ENCODE measurements around the gene BHLHA9. TPM values are rescaled to one million over a fixed set of nuclear protein-coding genes. Genes with fewer than 3 reads are reported as not detected.
A peak's percentile ranks its signal among the peaks of the same experiment; 100 is the strongest.

BHLHA9 gene
- total RNA-seq, 1 experiment from 2014 or later: not detected

DNA sequence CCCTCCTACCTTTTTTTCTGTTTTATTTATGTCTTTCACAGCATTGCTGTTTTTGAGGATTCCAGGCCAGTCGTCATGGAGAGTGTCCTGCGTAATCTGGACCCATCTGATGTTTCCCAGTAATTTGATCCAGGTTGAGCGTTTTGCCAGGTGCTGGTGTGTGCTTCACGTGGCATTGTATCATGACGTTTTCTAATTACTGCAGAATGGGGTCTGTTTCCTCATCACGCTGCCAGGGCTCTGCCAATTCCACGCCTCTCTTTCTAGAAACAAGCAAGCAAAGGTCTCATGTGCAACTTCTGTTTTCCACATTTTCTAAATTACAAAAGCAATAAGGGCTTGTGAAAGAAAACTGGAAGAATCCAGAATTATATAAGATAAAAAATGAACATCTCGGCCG lies 28.3 kb upstream of the BHLHA9 start:
- in situ Hi-C loops (cut with HindIII; ENCODE audit: low pct_unique_long_range_greater_than_20kb, low sequenced_read_pairs): no loop called here
- DNase-seq (ENCODE audit: low read depth, low spot score): no peak

DNA sequence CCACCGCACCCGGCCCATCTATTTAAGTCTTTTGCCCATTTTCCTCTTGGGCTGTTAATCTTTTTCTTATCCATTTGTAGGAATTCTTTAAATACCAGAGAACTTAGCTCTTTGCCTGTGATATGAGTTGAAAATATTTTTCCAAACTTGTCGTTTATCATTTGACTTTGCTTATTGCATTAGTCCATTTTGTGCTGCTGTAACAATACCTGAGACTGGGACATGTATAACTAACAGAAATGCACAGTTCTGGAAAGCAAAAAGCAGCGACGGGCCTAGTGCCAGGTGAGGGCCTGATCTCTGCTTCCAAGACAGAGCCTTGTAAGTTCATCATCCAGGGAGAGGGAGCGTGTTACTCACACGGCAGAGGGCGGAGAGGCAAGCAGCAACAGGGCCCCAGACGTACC lies 25.6 kb upstream of the BHLHA9 start:
- DNase-seq (ENCODE audit: low read depth, low spot score): no peak
- in situ Hi-C loops (cut with HindIII; ENCODE audit: low pct_unique_long_range_greater_than_20kb, low sequenced_read_pairs): no loop called here

DNA sequence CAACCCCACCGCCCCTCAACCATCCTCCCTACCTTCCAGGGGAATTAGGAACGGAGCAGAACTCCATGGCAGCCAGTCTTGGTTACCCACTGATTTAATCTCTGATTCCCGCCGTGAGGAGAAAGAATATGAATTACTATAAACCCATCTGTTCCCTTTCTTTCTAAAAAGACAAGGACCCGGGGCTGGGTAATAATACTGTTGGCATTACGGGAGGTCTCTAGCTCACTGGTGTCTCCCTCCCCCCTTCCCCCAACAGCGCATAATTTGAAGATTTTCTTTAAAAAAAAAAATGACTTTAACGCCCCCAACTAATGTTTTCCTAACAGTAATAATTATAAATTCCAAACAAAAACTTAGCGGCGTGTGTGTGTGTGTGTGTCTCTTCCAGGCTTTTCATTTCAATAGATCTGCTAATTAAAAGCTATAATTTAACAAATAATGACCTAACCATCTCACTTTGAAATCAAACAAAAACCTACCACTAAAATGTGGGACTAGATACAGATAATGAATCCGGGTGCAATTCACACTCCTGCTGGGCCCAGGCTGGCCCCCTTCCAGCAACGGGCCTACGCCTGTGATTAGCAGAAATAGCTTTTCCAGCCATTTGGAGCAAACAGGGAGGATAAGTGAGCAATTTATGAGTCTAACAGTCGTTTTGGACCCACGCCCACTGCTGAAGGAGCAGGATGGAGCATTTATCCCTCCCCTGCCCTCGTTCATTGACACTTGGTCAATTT lies 18.2 kb upstream of the BHLHA9 start:
- DNase-seq (ENCODE audit: low read depth, low spot score): no peak
- in situ Hi-C loops (cut with HindIII; ENCODE audit: low pct_unique_long_range_greater_than_20kb, low sequenced_read_pairs): no loop called here

DNA sequence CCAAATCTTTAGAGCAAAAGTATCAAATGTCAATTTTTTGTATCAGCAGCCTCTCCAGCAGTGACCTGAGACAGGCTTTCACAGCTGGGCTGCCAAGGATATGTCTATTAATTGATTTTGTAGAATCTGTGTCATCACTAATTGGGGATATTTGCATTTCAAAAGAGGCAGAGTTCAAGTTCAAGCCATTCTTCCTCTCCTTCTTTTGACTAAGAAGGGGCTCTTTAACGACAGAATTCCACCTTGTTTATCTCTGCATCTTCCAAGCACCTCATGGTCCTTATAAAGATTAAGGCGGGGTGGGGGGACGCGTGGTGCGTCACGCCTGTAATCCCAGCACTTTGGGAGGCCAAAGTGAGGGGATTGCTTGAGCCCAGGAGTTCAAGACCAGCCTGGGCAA lies 15.2 kb upstream of the BHLHA9 start:
- in situ Hi-C loops (cut with HindIII; ENCODE audit: low pct_unique_long_range_greater_than_20kb, low sequenced_read_pairs): no loop called here
- DNase-seq (ENCODE audit: low read depth, low spot score): no peak

DNA sequence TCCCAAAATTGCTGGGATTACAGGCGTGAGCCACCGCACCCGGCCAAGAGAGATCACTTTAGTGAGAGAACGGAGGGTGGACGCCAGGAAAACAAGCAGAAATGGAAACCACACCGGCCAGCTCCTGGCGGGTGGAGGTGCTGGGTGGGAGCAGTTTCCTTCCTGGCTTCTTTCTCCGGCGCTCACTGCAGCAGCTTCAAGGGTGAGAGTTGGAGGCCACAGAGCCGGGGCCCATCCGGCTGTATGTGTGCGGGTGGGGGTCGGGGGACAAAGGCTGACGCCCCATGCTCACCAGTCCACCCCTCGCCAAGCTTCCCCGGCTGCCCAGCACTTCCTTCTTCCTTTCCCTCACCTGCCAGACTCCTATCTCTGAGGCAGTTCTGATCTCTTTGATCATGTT lies 13.5 kb upstream of the BHLHA9 start:
- in situ Hi-C loops (cut with HindIII; ENCODE audit: low pct_unique_long_range_greater_than_20kb, low sequenced_read_pairs): no loop called here

DNA sequence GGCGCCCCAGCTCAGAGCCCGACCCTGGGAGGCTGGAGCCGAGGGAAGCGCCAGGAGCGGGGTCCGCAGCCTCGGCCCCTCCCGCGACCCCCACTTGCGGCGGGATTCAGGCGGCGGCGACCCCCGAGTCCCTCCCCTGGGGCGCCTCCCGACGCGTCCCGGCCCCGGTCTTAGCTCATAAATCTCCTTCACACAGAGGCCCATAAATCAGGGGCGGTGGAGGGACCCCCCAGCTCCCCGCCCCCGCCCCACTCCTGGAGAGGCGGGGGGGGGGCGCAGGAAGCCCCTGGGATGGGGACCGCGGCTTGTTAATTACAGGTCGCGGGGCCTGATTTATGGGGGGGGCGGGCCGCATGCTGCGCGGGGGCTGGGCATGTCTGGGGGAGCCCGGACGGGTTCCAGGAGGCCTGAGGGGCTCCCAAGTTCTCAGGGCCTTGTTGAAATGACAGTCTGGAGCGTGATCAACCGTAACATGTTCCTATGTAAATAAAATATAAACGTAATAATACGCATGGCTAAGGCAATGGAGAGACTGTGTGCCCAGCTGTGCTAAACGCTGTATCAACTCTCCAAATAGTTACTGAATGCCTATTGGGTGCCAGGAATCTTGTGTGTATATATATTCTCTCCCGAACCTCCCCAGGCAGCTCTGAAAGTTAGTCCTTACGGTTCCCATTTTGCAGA lies 10.0 kb upstream of the BHLHA9 start:
- in situ Hi-C loops (cut with HindIII; ENCODE audit: low pct_unique_long_range_greater_than_20kb, low sequenced_read_pairs): no loop called here
- no peak for DNase-seq (ENCODE audit: low read depth, low spot score)

More for the DNA sequence above, 13.5 kb upstream of the BHLHA9 start:
- no peak for DNase-seq (ENCODE audit: low read depth, low spot score)

DNA sequence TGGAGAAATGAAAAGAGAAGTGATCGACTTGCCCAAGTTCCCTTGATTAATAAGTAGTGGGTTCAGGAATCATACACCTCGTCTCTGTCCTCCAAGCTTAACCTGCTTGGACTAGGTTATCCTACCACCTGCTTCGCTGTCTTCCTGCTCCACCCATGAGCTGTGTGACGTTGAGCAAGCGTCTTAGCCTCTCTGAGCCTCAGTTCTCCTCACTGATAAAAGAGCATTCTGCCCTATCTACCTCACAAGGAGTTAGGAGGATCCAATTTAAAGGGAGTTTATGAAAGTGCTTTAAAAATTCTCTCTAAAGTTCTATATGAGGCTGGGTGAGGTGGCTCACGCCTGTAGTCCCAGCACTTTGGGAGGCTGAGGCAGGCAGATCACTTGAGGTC lies 9.5 kb upstream of the BHLHA9 start:
- in situ Hi-C loops (cut with HindIII; ENCODE audit: low pct_unique_long_range_greater_than_20kb, low sequenced_read_pairs): no loop called here
- DNase-seq (ENCODE audit: low read depth, low spot score): no peak

DNA sequence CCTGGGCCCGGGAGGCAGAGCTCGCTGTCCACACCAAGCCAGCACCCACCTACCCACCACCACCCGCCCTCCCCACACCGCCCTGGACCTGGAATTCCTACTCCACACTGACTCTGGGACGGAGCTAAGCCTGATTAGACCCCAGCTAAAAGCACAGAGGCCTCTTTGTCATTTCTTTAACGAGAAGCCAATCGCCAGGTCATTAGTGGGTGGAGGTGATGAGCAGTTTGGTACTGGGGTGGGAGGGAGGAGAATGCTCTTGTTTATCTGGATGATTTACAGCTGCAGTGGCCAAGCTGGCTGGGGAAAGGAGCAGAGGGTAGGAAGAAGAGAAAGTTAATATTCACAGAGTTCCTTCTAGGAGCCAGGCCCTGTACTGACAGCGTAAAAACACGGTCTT lies 6.0 kb upstream of the BHLHA9 start:
- in situ Hi-C loops (cut with HindIII; ENCODE audit: low pct_unique_long_range_greater_than_20kb, low sequenced_read_pairs): no loop called here
- DNase-seq (ENCODE audit: low read depth, low spot score): no peak

DNA sequence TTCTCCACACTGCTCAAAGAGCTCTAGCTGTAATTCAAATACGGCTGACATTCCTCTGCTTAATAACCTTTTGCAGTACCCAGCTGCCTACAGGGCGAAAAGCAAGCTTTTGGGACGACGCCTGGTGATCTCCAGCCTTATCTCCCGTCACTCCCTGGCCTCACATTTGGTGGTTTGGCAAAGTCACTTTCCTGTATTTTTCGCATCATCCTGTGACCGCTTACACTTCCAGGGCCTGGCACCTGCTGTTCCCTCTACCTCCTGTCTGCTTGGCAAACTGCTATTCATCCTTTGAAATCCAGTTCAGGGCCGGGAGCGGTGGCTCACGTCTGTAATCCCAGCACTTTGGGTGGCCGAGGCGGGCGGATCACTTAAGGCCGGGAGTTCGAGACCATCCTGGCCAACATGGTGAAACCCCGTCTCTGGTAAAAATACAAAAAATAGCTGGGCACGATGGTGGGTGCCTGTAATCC lies 2.7 kb upstream of the BHLHA9 start:
- DNase-seq (ENCODE audit: low read depth, low spot score): no peak
- in situ Hi-C loops (cut with HindIII; ENCODE audit: low pct_unique_long_range_greater_than_20kb, low sequenced_read_pairs): no loop called here

DNA sequence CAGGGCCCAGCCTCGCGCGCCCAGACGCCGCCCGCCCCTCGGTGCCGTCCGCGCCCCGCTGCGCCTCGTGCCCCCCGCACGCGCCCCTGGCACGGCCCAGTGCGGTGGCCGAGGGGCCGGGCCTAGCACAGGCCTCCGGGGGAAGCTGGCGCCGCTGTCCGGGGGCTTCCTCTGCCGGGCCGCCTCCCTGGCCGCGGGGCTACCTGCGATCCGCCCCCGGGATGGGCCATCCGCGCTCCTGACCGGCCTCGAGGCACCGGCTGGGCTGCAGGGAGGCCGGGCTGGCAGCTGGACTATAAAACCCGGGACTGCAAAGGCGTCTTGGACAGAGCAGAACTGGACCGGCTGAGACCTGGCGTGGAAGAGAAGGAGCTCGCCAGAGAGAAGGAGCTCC lies 783 bp downstream of the BHLHA9 start:
- in situ Hi-C loops (cut with HindIII; ENCODE audit: low pct_unique_long_range_greater_than_20kb, low sequenced_read_pairs): no loop called here
- DNase-seq (ENCODE audit: low read depth, low spot score): no peak

DNA sequence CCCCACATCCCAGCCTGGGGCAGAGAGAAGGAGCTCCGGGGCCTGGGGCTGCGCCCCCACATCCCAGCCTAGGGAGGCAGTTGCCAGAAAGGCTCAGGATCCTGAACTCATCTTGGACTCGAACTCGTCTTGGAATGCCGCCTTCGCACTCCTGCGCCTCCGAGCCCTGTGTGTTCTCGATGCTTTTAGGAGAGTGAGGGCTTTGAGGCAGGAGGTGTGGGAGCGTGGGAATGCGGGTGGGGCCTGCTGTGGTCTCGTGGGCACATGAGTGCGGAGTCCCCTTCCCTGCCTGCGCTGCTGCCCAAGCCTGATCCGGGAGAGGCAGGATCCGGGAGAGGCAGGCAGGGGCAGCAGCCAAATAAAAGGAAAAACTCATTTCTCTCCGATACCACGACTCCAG lies 1.2 kb downstream of the BHLHA9 start:
- no peak for DNase-seq (ENCODE audit: low read depth, low spot score)
- in situ Hi-C loops (cut with HindIII; ENCODE audit: low pct_unique_long_range_greater_than_20kb, low sequenced_read_pairs): no loop called here

DNA sequence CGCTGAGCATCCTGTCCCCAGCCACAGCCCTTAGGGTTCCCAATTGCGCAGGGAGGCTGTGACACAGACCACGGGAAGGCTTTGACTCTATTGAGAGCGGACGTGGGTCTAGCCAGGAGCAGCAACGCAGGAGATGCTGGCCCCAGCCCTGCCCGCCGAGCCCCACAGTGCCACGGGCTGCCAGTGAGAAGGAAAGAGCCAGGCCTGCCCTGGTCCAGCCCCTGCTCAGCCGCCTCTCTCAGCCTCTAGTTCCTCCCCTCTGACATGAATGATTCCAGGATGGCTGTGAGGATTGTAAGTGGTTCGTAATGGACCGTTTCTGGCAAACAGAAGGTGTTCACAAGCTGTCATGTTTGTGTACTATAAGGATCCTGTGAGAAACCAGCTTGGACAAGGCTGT lies 2.5 kb downstream of the BHLHA9 start:
- in situ Hi-C loops (cut with HindIII; ENCODE audit: low pct_unique_long_range_greater_than_20kb, low sequenced_read_pairs): no loop called here

DNA sequence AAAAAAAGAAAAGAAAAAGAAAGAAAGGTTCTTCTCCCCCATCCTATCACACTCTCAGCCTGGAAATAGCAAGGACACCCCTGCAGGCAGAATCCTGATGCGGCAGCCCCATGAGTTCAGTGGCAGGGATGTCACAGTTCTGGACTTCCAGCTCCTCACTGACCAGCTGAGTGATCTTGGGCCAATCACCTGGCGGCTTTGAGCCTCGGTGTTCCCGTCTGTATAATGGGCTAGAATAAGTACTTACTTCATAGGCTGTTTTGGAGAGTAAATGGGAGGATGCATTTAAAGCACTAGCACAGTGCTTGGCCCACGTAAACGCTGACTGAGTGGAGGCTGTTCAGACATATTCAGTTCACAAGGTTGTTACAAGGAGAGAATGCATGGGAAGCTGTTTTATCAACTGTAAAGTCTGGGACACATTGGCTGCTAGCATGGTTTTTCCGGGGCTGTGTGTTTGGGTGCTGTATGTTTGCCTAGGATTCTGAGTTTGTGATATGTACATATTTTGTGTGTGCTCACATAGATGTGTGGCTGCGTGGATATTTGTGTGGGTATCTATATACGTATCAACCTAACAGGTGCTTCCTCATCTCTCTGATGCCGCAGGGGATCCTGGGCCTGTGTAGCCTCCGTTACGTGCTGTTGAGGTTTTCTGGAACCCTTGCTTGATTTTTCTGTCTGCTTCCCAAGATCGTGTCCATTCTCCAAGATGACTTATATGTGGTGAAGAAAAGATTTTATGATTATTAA lies 3.4 kb downstream of the BHLHA9 start:
- DNase-seq (ENCODE audit: low read depth, low spot score): no peak
- in situ Hi-C loops (cut with HindIII; ENCODE audit: low pct_unique_long_range_greater_than_20kb, low sequenced_read_pairs): no loop called here

More for the DNA sequence above, 2.5 kb downstream of the BHLHA9 start:
- no peak for DNase-seq (ENCODE audit: low read depth, low spot score)

DNA sequence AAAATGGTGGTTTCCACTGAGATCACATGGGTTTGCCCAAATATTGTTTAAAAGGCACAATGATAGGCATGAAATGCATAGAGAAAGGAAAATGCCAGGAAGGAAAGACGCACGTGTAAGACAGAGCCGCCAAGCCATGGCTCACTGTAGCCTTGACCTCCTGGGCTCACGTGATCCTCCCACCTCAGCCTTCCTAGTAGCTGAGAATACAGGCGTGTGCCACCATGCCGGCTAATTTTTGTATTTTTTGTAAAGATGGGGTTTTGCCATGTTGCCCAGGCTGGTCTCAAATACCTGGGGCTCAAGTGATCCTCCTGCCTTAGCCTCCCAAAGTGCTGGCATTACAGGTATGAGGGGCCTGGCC lies 4.0 kb downstream of the BHLHA9 start:
- in situ Hi-C loops (cut with HindIII; ENCODE audit: low pct_unique_long_range_greater_than_20kb, low sequenced_read_pairs): no loop called here
- no peak for DNase-seq (ENCODE audit: low read depth, low spot score)

DNA sequence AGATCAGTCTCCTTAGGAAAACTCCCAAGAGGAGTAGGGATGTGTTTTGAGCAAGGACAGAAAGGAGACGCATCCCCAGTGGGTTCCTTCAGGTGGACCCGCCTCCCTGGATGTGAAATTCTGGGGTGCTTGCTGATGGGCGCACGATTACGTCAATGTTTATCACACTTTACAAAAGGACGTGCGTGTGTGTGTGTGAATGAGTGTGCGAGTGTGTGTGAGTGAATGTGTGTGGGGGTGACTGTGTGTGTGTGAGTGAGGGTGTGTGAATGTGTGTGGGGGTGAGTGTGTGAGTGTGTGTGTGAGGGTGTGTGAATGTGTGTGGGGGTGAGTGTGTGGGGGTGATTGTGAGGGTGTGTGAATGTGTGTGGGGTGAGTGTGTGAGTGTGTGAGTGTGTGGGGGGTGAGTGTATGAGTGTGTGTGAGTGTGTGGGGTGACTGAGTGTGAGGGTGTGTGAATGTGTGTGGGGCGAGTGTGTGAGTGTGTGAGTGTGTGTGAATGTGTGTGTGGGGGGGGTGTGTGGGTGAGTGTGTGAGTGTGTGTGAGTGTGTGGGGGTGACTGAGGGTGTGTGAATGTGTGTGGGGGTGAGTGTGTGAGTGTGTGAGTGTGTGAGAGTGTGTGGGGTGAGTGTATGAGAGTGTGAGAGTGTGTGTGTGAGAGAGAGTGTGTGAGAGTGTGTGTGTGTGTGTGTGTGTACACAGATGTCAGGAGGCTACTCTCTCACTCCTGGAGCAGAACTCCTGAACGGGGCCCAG lies 5.1 kb downstream of the BHLHA9 start:
- no peak for DNase-seq (ENCODE audit: low read depth, low spot score)
- in situ Hi-C loops (cut with HindIII; ENCODE audit: low pct_unique_long_range_greater_than_20kb, low sequenced_read_pairs): no loop called here

DNA sequence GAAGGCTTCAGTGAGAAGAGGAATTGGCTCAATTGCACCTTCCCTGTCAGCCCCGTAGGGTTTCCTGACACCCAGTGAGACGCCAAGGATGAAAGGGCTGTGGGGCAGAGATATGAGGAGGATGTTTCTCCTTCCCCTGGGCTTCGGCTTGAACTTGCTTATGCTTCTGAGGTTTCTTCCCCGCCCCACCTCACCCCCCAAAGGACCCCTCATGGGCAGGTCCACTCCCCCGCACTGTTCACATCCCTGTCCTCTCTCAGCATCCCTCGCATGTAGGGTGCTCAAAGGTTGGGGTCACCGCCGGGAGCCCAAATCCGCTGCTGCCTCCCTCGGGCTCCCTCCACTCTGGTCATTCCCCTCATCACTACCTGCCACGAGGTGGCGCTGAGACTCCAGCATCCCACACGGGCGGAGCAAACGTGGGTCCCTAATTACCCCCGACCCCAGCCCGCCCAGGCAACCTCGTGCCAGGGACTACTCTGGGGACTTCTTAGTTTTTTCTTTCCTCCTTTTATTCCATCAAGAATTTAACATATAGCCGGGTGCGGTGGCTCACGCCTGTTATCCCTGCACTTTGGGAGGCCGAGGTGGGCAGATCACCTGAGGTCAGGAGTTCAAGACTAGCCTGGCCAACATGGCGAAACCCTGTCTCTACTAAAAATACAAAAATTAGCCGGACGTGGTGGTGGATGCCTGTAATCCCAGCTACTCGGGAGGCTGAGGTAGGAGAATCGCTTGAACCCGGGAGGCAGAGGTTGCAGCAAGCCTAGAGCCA lies 5.9 kb downstream of the BHLHA9 start:
- in situ Hi-C loops (cut with HindIII; ENCODE audit: low pct_unique_long_range_greater_than_20kb, low sequenced_read_pairs): no loop called here
- peak; percentile 69 for DNase-seq (ENCODE audit: low read depth, low spot score)

DNA sequence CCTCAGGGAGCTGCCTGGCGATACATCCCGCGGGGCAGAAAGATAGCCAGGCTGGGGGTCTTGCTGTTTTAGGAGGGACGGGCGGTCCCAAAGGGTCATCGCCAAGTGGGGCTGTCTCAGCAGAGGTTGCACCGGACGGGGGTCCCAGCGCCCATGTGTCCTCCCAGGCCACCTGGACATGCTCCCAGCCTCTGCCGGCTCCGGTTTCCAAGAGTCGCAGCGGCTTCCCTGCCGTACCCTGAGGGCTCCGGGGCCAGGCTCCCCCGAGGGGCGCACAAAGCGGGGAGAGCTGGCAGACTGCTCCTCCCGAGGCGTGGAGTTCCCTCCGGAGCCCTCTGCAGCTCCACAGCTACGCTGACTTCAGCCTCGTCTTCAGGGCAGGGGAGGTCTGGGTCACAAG lies 10.4 kb downstream of the BHLHA9 start:
- DNase-seq (ENCODE audit: low read depth, low spot score): no peak
- in situ Hi-C loops (cut with HindIII; ENCODE audit: low pct_unique_long_range_greater_than_20kb, low sequenced_read_pairs): no loop called here
